Measurements from ENCODE around the gene CFAP206. TPM values are rescaled to one million over a fixed set of nuclear protein-coding genes. Genes with fewer than 3 reads are reported as not detected.

Gene CFAP206
- total RNA-seq, 1 experiment from 2014 or later = 0.54 TPM

- Histone ChIP-seq H3K27me3 (ENCODE audit: insufficient read depth, low read length) (no peaks in the 10 kb centered on the region), H3K9me2 (ENCODE audit: insufficient read depth) (no peaks in the 10 kb centered on the region), H3K27ac (ENCODE audit: low read depth, low read length) (peak within 1 kb of the TSS; percentile 77), H3K4me3 (replicated peaks in 1 of 2; ENCODE audit: low read depth in 1 of 2, low read length in 2 of 2) (peak within 1 kb of the TSS; percentile 77 to 82), H3K36me3 (ENCODE audit: control insufficient read depth in 1 of 2, insufficient read depth in 2 of 2, low read length in 2 of 2) (peaks cover 0 to 3% of the 10 kb centered on the region in 2 experiments; a peak in 1 of 4 replicates), H2AFZ (ENCODE audit: low read depth, low read length, poor library complexity, severe bottlenecking) (peak within 1 kb of the TSS; percentile 75), H4K20me1 (ENCODE audit: insufficient read depth) (no peaks in the 10 kb centered on the region), H3K4me1 (ENCODE audit: control insufficient read depth in 1 of 2, insufficient read depth in 2 of 2, low read length in 2 of 2) (peaks cover 14 to 38% of the 10 kb centered on the region in 2 experiments), H3K4me2 (ENCODE audit: low read length) (peak within 1 kb of the TSS; percentile 88), H3K9ac (ENCODE audit: low read length) (peak within 1 kb of the TSS; percentile 82), H3K9me3 (ENCODE audit: control insufficient read depth in 1 of 2, insufficient read depth in 1 of 2, low read depth in 1 of 2, low read length in 2 of 2) (no peaks in the 10 kb centered on the region), H3K79me2 (ENCODE audit: insufficient read depth, low read length) (peaks cover 47% of the 10 kb centered on the region)
- POLR2A ChIA-PET = no interaction called here
- peak; percentile 74 for DNase-seq (ENCODE audit: low read depth, low spot score)
- RAD21 ChIA-PET (ENCODE audit: low non-redundant PET in 1 of 2, low total read pairs in 2 of 2, uncharacterized antibody in 2 of 2, unreplicated experiment in 2 of 2) = no interaction called here
- ATAC-seq = peak; percentile 92
- intact Hi-C loops (cut with micrococcal nuclease) = loop anchor here (1.0 to 5.0 kb wide), 5 partner anchors 12 to 315 kb away; partner anchors contain the start of genes AKIRIN2, CFAP206, SMIM8 and ZNF292
- BruUV-seq (replicated peaks) = no TSS peak
- CTCF ChIA-PET = no interaction called here
- TF ChIP-seq, protein P1, sequence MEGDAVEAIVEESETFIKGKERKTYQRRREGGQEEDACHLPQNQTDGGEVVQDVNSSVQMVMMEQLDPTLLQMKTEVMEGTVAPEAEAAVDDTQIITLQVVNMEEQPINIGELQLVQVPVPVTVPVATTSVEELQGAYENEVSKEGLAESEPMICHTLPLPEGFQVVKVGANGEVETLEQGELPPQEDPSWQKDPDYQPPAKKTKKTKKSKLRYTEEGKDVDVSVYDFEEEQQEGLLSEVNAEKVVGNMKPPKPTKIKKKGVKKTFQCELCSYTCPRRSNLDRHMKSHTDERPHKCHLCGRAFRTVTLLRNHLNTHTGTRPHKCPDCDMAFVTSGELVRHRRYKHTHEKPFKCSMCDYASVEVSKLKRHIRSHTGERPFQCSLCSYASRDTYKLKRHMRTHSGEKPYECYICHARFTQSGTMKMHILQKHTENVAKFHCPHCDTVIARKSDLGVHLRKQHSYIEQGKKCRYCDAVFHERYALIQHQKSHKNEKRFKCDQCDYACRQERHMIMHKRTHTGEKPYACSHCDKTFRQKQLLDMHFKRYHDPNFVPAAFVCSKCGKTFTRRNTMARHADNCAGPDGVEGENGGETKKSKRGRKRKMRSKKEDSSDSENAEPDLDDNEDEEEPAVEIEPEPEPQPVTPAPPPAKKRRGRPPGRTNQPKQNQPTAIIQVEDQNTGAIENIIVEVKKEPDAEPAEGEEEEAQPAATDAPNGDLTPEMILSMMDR (IDR thresholded peaks at IDR 0.05 in 2 of 3, conservative IDR thresholded peaks at IDR 0.05 in 1 of 3; ENCODE audit: borderline replicate concordance in 1 of 3, insufficient read depth in 1 of 3, low read depth in 2 of 3, low read length in 2 of 3) = no peak
- TF ChIP-seq SRF (IDR thresholded peaks at IDR 0.05; ENCODE audit: low read depth) = 0 out of 2 replicates have a peak, but pooled peaks have one; percentile 64
- TF ChIP-seq SIN3A (IDR thresholded peaks at IDR 0.05; ENCODE audit: low read depth) = peak; percentile 75; the same call in 1 of the 2 replicates
- peak; percentile 89 for TF ChIP-seq ELF1 (IDR thresholded peaks at IDR 0.05; ENCODE audit: borderline replicate concordance, low read depth)
- no peak for TF ChIP-seq CEBPB (IDR thresholded peaks at IDR 0.05; ENCODE audit: low read depth)
- TF ChIP-seq POLR2AphosphoS5 (IDR thresholded peaks at IDR 0.05; ENCODE audit: low read depth, low read length) = peak; percentile 90
- TF ChIP-seq, protein P2, sequence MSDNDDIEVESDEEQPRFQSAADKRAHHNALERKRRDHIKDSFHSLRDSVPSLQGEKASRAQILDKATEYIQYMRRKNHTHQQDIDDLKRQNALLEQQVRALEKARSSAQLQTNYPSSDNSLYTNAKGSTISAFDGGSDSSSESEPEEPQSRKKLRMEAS (IDR thresholded peaks at IDR 0.05) = peak; percentile 56; the same call in 1 of the 2 replicates
- peak; percentile 88 for TF ChIP-seq YY1 (IDR thresholded peaks at IDR 0.05; ENCODE audit: extremely low read depth, insufficient replicate concordance, low read depth, low read length)
- TF ChIP-seq EGR1 (IDR thresholded peaks at IDR 0.05; ENCODE audit: low read depth) = peak; percentile 98
- TF ChIP-seq EZH2 (IDR thresholded peaks at IDR 0.05) = no peak
- peak; percentile 50; the same call in 1 of the 2 replicates for TF ChIP-seq ZFX (IDR thresholded peaks at IDR 0.05)
- TF ChIP-seq CBX3 (IDR thresholded peaks at IDR 0.05; ENCODE audit: low read depth) = peak; percentile 59; the same call in 1 of the 2 replicates
- peak; percentile 68 for TF ChIP-seq SP1 (IDR thresholded peaks at IDR 0.05; ENCODE audit: low read depth)
- no peak for TF ChIP-seq JUND (IDR thresholded peaks at IDR 0.05)
Observed at GRCh38 chr6:87472525-87473418, 65.0 kb downstream of the CFAP206 start, which contains the start of gene SLC35A1. SLC35A1 (plus strand) TSS chr6:87472974; CDS start chr6:87473004, 30 bp downstream.

Measured in HCT116 (cell line).